ENCODE results near the gene SEZ6L2.

DNA sequence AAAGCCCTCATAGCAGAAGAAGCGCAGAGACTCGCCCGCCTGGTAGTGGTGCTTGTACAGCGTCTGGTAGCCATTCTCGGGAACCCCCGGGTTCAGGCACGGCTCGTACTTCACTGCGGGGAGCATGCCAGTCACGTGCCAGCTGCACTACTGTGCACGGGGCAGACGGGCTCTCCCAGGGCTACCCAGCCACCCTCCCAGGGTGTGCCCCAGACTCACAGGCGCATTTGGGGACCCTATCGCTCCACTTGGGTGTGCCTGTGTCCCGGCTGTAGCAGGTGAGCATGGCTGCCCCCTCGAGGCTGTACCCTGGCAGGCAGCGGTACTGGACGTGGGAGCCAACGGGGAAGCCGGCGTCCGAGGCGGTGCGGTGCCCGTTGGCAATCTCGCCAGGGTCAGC lies 26.0 kb downstream of the SEZ6L2 start:
- TF ChIP-seq, protein P1, sequence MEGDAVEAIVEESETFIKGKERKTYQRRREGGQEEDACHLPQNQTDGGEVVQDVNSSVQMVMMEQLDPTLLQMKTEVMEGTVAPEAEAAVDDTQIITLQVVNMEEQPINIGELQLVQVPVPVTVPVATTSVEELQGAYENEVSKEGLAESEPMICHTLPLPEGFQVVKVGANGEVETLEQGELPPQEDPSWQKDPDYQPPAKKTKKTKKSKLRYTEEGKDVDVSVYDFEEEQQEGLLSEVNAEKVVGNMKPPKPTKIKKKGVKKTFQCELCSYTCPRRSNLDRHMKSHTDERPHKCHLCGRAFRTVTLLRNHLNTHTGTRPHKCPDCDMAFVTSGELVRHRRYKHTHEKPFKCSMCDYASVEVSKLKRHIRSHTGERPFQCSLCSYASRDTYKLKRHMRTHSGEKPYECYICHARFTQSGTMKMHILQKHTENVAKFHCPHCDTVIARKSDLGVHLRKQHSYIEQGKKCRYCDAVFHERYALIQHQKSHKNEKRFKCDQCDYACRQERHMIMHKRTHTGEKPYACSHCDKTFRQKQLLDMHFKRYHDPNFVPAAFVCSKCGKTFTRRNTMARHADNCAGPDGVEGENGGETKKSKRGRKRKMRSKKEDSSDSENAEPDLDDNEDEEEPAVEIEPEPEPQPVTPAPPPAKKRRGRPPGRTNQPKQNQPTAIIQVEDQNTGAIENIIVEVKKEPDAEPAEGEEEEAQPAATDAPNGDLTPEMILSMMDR (IDR thresholded peaks at IDR 0.05): no peak
- no peak for TF ChIP-seq POLR2A (IDR thresholded peaks at IDR 0.05)
